ENCODE data around the gene TDRD12.

Gene TDRD12

DNA sequence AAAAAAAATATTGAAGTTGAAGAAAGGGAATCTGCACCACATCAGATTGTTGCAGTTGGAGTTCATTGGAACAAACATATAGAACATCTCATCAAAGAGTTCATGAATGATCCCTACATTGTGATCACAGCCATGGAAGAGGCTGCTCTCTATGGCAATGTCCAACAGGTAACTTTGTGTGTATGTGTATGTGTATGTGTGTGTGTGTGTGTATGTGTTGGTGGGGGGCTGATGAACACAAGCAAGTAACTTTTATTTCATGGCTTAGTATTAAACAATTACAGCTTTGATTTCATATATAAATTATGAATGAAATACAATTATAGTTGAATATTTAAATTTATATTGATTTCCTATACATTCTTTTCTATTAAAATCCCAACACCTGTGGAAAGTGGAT, 80.6 kb downstream of the TDRD12 start:
- DNase-seq (ENCODE audit: low read depth), result no peak
- TF ChIP-seq, protein P1, sequence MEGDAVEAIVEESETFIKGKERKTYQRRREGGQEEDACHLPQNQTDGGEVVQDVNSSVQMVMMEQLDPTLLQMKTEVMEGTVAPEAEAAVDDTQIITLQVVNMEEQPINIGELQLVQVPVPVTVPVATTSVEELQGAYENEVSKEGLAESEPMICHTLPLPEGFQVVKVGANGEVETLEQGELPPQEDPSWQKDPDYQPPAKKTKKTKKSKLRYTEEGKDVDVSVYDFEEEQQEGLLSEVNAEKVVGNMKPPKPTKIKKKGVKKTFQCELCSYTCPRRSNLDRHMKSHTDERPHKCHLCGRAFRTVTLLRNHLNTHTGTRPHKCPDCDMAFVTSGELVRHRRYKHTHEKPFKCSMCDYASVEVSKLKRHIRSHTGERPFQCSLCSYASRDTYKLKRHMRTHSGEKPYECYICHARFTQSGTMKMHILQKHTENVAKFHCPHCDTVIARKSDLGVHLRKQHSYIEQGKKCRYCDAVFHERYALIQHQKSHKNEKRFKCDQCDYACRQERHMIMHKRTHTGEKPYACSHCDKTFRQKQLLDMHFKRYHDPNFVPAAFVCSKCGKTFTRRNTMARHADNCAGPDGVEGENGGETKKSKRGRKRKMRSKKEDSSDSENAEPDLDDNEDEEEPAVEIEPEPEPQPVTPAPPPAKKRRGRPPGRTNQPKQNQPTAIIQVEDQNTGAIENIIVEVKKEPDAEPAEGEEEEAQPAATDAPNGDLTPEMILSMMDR (IDR thresholded peaks at IDR 0.05; ENCODE audit: control insufficient read depth, extremely low read depth, insufficient read depth), result no peak
- H3K4me3 ChIP-seq (ENCODE audit: low read depth, low read length), result no peak overlapping the region

DNA sequence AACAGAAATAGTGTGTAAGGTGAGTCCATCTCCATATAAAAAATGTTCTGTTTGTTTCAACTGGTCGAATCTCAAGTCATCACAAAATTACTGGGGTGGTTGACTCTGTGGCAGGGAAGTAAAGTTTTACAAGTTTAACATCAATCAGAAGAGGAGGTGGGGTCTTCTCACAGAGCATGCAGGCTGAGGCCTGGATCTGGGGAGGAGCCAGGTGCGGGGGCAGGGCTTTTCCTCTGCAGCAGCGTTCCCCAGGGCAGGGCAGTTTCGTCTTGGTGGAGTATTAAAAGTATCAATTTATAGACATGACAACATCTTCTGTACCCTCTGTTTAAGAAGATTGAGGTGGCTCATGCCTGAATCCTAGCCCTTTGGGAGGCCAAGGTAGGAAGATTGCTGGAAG, 81.2 kb downstream of the TDRD12 start:
- no peak overlapping the region for H3K4me3 ChIP-seq (ENCODE audit: low read depth, low read length)
- no peak for DNase-seq (ENCODE audit: low read depth)
- TF ChIP-seq, protein P1 (IDR thresholded peaks at IDR 0.05; ENCODE audit: control insufficient read depth, extremely low read depth, insufficient read depth), result no peak

DNA sequence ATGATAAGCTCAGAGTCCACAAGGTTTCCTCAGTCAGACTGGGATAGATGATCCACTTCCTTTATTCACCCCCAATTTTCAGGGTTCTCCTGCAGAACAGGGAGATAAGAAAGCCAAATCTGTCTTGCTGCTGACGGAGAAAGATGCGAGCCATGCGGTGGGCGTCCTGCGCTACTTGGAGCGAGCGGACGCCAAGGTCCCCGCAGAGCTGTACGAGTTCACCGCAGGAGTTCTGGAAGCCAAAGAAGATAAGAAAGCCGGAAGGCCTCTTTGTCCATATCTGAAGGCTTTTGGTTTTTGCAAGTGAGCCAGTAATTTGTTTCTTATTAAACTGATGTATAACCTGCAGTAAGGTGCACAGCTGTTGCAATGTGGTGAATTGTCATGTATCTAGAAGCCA, 83.3 kb downstream of the TDRD12 start:
- TF ChIP-seq, protein P1 (IDR thresholded peaks at IDR 0.05; ENCODE audit: control insufficient read depth, extremely low read depth, insufficient read depth), result no peak

DNA sequence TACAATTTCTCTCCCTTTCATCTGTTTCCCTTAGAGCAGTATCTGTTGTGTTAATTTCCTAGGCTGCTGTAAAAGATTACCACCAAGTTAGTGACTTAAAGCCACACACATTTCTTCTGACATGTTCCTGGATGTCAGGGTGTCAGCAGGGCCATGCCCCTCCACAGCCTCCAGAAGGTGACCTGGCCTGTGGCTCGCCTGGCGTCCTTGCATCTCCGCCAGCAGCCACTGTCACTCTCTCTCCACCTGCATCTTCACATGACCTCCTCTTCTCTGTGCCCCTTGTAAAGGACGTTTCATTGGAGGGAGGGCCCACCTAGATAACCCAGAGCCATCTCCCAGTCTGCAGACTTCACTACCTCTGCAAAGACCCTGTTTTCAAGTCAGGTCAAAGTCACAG, 88.7 kb downstream of the TDRD12 start:
- no peak overlapping the region for H3K4me3 ChIP-seq (ENCODE audit: low read depth, low read length)
- TF ChIP-seq, protein P1 (IDR thresholded peaks at IDR 0.05; ENCODE audit: control insufficient read depth, extremely low read depth, insufficient read depth), result no peak
- no peak for DNase-seq (ENCODE audit: low read depth)

More for the DNA sequence above, 83.3 kb downstream of the TDRD12 start:
- DNase-seq (ENCODE audit: low read depth), result no peak
- no peak overlapping the region for H3K4me3 ChIP-seq (ENCODE audit: low read depth, low read length)

DNA sequence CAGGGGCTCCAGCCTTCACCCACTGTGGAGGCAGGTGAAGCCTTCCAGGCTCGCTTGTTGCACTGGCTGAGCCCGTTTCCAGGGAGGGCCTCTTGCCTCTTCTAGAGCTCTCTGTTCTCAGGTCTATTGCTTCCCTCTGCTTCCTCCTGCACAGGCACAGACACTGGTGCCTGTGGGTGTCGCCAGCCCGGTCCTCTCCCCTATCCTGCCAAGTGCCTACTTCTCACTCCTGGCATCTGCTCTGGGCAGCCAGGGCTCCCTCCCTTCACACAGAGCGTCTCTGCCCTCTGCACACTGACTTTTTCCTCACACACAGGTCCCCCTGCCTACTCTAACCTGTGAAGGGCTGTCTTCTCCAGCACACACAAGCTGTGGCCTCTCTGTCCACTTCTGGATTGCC, 89.7 kb downstream of the TDRD12 start:
- peak; percentile 18 for DNase-seq (ENCODE audit: low read depth)
- H3K4me3 ChIP-seq (ENCODE audit: low read depth, low read length), result peak overlapping the region; percentile 4; the same call in 1 of the 2 replicates
- TF ChIP-seq, protein P1 (IDR thresholded peaks at IDR 0.05; ENCODE audit: control insufficient read depth, extremely low read depth, insufficient read depth), result peak; percentile 24; the same call in 1 of the 2 replicates

DNA sequence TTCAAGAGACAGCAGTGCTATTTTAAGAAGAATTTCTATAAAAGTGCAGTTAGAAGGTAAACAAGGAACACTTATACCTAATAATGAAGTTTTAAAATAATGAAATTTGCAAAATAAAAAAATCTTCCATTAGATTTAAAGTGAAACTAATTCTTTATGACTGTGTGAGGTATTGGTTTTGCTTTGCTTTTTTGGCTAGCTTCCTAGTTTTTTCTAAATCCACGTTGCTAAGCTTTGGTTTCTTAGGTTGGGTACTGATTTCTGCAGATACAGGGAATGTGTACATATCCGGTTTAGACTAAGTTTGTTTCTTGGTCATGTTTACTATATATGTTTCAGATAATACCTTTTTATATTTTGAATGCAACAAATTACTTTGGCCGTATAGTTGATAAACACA, 90.2 kb downstream of the TDRD12 start:
- H3K4me3 ChIP-seq (ENCODE audit: low read depth, low read length), result peak overlapping the region; percentile 4; the same call in 1 of the 2 replicates
- peak; percentile 15 for DNase-seq (ENCODE audit: low read depth)
- TF ChIP-seq, protein P1 (IDR thresholded peaks at IDR 0.05; ENCODE audit: control insufficient read depth, extremely low read depth, insufficient read depth), result no peak

DNA sequence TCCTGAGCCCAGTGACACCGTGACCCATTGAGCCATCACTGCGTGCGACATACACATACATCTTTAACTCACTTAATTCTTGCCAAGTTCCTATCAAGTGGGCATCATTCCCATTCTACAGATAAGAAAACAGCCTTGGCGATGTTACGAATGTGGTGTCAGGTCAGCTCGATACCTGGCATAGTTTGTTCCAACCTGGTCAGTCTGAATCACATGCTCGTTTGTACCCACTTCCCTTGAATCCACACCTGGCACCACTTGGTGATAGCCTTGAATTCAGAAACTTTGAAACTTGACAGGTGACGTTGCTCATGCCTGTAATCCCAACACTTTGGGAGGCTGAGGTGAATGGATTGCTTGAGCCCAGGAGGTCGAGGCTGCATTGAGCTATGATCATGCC, 90.9 kb downstream of the TDRD12 start:
- TF ChIP-seq, protein P1 (IDR thresholded peaks at IDR 0.05; ENCODE audit: control insufficient read depth, extremely low read depth, insufficient read depth), result no peak
- H3K4me3 ChIP-seq (ENCODE audit: low read depth, low read length), result no peak overlapping the region

More for the DNA sequence above, 90.9 kb downstream of the TDRD12 start:
- DNase-seq (ENCODE audit: low read depth), result no peak

Measured in LNCaP clone FGC (cell line).